K562 (cell line): ENCODE data around the gene PSPH. TPM values are rescaled to one million over a fixed set of nuclear protein-coding genes. Genes with fewer than 3 reads are reported as not detected.

ENCODE experiments used
- DIDO1 ChIP-seq: fragments of 450-650 bp; IDR thresholded peaks from 2 replicates; pipeline ENCODE4 v1.6.1; 2016; ENCODE audit warnings: low read depth, missing biosample characterization, missing genetic modification characterization
- KLF16 ChIP-seq: IDR thresholded peaks from 2 replicates; pipeline ENCODE4 v1.6.1; 2016; ENCODE audit warnings: antibody characterized with exemption
- NCOR1 ChIP-seq: fragments of 450-650 bp; IDR thresholded peaks from 2 replicates; pipeline ENCODE4 v1.6.1; 2016; ENCODE audit warnings: mild to moderate bottlenecking, moderate library complexity
- NONO ChIP-seq, 2 experiments: fragments of 200-400 bp in 1 of 2; fragments of 450-650 bp in 1 of 2; formaldehyde crosslinking in 1 of 2; IDR thresholded peaks; 2 replicates each; pipeline ENCODE4 v1.6.1; 2017; ENCODE audit warnings: low read depth in 2 of 2, mild to moderate bottlenecking in 2 of 2, moderate library complexity in 2 of 2, low read length in 1 of 2
- POLR2AphosphoS2 ChIP-seq: IDR thresholded peaks from 2 replicates; pipeline ENCODE4 v1.6.1; 2012; ENCODE audit warnings: low read length, improper control_type of control experiment
- SREBF2 ChIP-seq: sonication (generic); formaldehyde crosslinking; IDR thresholded peaks from 2 replicates; pipeline ENCODE4 v1.4.0; 2020; ENCODE audit warnings: mild to moderate bottlenecking, missing genetic modification reagents
- ZBTB11 ChIP-seq, 3 experiments: fragments of 200-800 bp in 1 of 3; fragments of 250-450 bp in 1 of 3; fragments of 450-650 bp in 1 of 3; sonication (Bioruptor Pico) in 1 of 3; sonication (Bioruptor generic) in 1 of 3; formaldehyde crosslinking in 1 of 3; IDR thresholded peaks; 2 replicates each; pipeline versions ENCODE4 v1.6.1 to v1.8.0; 2016 to 2022; ENCODE audit warnings: mild to moderate bottlenecking in 2 of 3, missing genetic modification characterization in 2 of 3, missing compliant biosample characterization in 1 of 3, moderate library complexity in 1 of 3
- ZFP1 ChIP-seq: fragments of 450-650 bp; formaldehyde crosslinking; IDR thresholded peaks from 2 replicates; pipeline ENCODE4 v1.4.0; 2020; ENCODE audit warnings: mild to moderate bottlenecking, mixed read lengths
- ZKSCAN1 ChIP-seq: fragments of 150-350 bp; IDR thresholded peaks from 2 replicates; pipeline ENCODE4 v1.6.1; 2016; ENCODE audit warnings: low read depth, low read length
- ZNF174 ChIP-seq: fragments of 250-450 bp; sonication (Bioruptor Pico); IDR thresholded peaks from 2 replicates; pipeline ENCODE4 v1.4.0; 2020; ENCODE audit warnings: mild to moderate bottlenecking
- ZNF609 ChIP-seq: sonication (generic); formaldehyde crosslinking; IDR thresholded peaks from 2 replicates; pipeline ENCODE4 v1.8.1; 2023; ENCODE audit warnings: missing genetic modification reagents, mild to moderate bottlenecking, borderline replicate concordance
- polyA plus RNA-seq, 8 experiments: library from polyadenylated mRNA; depleted of rRNA in 4 of 8; stranded (reverse) in 5 of 8; unstranded in 3 of 8; fragments of >200 nt; fragmentation: Nextera tagmentation in 2 of 8; fragmentation: Illumina TruSeq in 1 of 8; extraction: Ambion mirVana in 2 of 8; extraction: Trizol in 1 of 8; gene quantifications; 2 replicates each; pipeline versions ENCODE4 v1.2.1 to v1.2.3, GENCODE V29; 2011 to 2014; ENCODE audit warnings: inconsistent platforms in 1 of 8, missing spikeins in 1 of 8
- total RNA-seq, 7 experiments: library from RNA; depleted of rRNA in 6 of 7; stranded (reverse); fragments of >200 nt in 6 of 7; fragmentation: Illumina TruSeq in 2 of 7; extraction: Trizol in 2 of 7; gene quantifications; 2 replicates each; pipeline versions ENCODE4 v1.2.1 to v1.2.3, GENCODE V29; 2011 to 2021; ENCODE audit warnings: low replicate concordance in 1 of 7
- TF ChIP-seq, protein P1 (sequence below): fragments of 450-650 bp; IDR thresholded peaks from 2 replicates; pipeline ENCODE4 v1.6.1; 2016; ENCODE audit warnings: antibody characterized with exemption

PSPH gene
- total and polyA plus RNA-seq, 9 of the 15 experiments (the other 6 are each of a cell fraction or from before 2014, with no cell fraction given) = 6.3 to 46.8 (median 20.2) TPM

GRCh38 chr7:56063882-56064625 is 12.8 kb upstream of the PSPH start, which contains the start of gene SUMF2 (continued):
- TF ChIP-seq ZBTB11 (CRISPR knock-in tag; IDR thresholded peaks at IDR 0.05) = no peak
- peak; percentile 54; the same call in 1 of the 2 replicates for TF ChIP-seq ZKSCAN1
- no peak for TF ChIP-seq SREBF2
- no peak for TF ChIP-seq DIDO1 (tag)
- TF ChIP-seq ZNF609 (CRISPR knock-in tag) = 0 out of 2 replicates have a peak, but pooled peaks have one; percentile 31
- TF ChIP-seq POLR2AphosphoS2 = peak; percentile 99
- peak; percentile 54 for TF ChIP-seq ZFP1 (CRISPR knock-in tag)
- no peak for TF ChIP-seq NCOR1
- peak in 1 of 2 experiments; percentile 41; a peak in 1 of 4 replicates for TF ChIP-seq NONO (IDR thresholded peaks at IDR 0.05; ENCODE audit: low read depth in 2 of 2, low read length in 1 of 2)
- TF ChIP-seq ZNF174 (CRISPR knock-in tag) = no peak
- TF ChIP-seq, protein P1, sequence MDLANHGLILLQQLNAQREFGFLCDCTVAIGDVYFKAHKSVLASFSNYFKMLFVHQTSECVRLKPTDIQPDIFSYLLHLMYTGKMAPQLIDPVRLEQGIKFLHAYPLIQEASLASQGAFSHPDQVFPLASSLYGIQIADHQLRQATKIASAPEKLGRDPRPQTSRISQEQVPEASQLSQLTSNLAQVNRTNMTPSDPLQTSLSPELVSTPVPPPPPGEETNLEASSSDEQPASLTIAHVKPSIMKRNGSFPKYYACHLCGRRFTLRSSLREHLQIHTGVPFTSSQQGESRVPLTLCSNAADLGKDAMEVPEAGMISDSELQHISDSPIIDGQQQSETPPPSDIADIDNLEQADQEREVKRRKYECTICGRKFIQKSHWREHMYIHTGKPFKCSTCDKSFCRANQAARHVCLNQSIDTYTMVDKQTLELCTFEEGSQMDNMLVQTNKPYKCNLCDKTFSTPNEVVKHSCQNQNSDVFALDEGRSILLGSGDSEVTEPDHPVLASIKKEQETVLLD = peak; percentile 98
- no peak for TF ChIP-seq KLF16
